Stimulated activated CD8-positive, alpha-beta memory T cell treated with anti-CD3 and anti-CD28 coated beads, Interleukin-12 subunit alpha, Interleukin-12 subunit beta, amount 100 ng/mL, for 24 hours (primary cell): Measurements from ENCODE around the gene LEFTY1.
"Not testable (repeated sequence)": the region's sequence is repeated elsewhere in the genome, so short reads cannot be mapped to it uniquely, and the experiment has no call there.

Experiments
- DNase-seq: peaks from one replicate; pipeline ENCODE4 v3.0.0-alpha.2; 2020; ENCODE audit errors: extremely low read depth

LEFTY1 gene

GRCh38 chr1:225848030-225848955 is 40.7 kb downstream of the LEFTY1 start:
- no peak for DNase-seq

- DNase-seq = no peak
Observed at GRCh38 chr1:225847610-225848009, 41.3 kb downstream of the LEFTY1 start.

- DNase-seq = no peak
Observed at GRCh38 chr1:225846331-225847310, 42.3 kb downstream of the LEFTY1 start.

- no peak for DNase-seq
Observed at GRCh38 chr1:225845571-225846259, 43.2 kb downstream of the LEFTY1 start.

GRCh38 chr1:225845097-225845496 is 43.8 kb downstream of the LEFTY1 start:
- DNase-seq = no peak

GRCh38 chr1:225844236-225845061 is 44.5 kb downstream of the LEFTY1 start:
- no peak for DNase-seq

GRCh38 chr1:225843426-225843795 is 45.5 kb downstream of the LEFTY1 start:
- no peak for DNase-seq

GRCh38 chr1:225842788-225843425 is 46.0 kb downstream of the LEFTY1 start:
- no peak for DNase-seq

- DNase-seq = no peak
Observed at GRCh38 chr1:225842074-225842473, 46.9 kb downstream of the LEFTY1 start.

GRCh38 chr1:225840713-225841112 is 48.2 kb downstream of the LEFTY1 start:
- no peak for DNase-seq

GRCh38 chr1:225840223-225840610 is 48.7 kb downstream of the LEFTY1 start:
- no peak for DNase-seq

GRCh38 chr1:225838793-225839192 is 50.2 kb downstream of the LEFTY1 start:
- DNase-seq = no peak

- DNase-seq = not testable (repeated sequence)
Observed at GRCh38 chr1:225836296-225836695, 52.6 kb downstream of the LEFTY1 start.
